ENCODE data around the gene CCDC127.
"Not testable (repeated sequence)": the region's sequence is repeated elsewhere in the genome, so short reads cannot be mapped to it uniquely, and the experiment has no call there.

The CCDC127 gene, protein sequence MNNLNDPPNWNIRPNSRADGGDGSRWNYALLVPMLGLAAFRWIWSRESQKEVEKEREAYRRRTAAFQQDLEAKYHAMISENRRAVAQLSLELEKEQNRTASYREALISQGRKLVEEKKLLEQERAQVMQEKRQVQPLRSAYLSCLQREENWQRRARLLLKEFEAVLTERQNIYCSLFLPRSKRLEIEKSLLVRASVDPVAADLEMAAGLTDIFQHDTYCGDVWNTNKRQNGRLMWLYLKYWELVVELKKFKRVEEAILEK

DNA sequence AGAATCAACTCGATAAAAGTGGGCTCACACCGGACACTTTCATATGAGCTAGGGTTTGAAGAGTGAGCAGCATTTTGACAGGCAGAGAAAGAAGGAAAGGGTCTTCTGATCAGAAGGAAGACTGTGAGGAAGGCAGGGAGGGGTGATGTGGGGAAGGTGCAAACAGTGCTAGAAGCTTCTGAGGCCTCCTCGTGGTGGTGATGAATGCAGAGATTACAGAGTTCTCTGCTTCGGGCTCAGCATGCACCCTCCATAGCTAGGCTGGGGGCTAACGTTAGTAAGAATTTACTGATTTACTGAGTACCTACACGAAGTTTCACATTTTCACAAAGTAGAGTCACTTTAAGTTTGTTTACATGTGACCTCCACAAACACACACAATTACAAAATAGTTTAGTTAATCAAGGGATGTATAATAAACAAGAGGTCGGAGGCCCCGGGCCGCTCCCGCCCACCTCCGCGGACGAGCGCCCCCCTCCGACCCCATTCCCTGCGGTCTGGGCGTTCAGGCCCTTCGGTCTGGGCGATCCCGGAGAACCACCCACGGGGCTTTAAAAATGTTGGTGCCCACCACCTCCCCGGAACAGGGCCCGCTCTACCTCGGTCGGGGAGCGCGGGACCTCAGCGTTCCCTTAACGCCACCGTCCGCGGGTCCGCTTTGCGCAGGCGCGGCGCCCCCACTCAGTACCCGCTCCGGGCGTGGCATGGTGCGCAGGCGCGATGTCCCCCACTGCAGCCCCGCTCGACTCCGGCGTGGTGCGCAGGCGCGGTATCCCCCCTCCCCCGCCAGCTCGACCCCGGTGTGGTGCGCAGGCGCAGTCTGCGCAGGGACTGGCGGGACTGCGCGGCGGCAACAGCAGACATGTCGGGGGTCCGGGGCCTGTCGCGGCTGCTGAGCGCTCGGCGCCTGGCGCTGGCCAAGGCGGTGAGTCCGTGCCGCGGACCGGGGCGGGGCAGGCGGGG lies at the start of gene CCDC127, which contains the start of gene SDHA:
TSS of gene CCDC127 (minus strand) at position 660 of the 963 bp plus-strand sequence. CDS start 1,304 bp downstream, outside the sequence.
TSS of gene SDHA (plus strand) at position 827 of the 963 bp plus-strand sequence. CDS start at position 863, 36 bp downstream.
- DNase-seq (ENCODE audit: low read depth in 2 of 2, low spot score in 1 of 2): peak; percentile 92 to 98

DNA sequence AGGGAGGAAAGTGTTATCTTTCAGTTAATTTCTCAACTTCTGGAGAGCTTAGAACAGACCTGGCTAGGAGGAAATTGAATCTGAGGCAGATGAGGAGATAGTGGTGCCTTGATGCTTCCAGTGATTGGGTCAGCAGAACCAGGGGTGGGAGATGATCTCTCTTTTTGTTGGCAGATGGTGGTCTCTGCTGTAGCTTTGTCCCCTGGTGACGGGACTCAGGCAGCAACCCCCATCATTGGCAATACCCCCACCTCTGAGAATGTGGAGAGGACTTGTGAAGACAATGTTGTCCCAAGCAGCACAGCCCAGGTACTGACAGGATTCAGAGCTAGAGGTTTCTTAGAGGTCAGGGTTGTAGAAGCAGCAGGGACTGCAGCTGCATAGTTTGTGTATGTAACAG lies 49.8 kb upstream of the CCDC127 start:
- DNase-seq (ENCODE audit: low read depth in 2 of 2, low spot score in 1 of 2): no peak

DNA sequence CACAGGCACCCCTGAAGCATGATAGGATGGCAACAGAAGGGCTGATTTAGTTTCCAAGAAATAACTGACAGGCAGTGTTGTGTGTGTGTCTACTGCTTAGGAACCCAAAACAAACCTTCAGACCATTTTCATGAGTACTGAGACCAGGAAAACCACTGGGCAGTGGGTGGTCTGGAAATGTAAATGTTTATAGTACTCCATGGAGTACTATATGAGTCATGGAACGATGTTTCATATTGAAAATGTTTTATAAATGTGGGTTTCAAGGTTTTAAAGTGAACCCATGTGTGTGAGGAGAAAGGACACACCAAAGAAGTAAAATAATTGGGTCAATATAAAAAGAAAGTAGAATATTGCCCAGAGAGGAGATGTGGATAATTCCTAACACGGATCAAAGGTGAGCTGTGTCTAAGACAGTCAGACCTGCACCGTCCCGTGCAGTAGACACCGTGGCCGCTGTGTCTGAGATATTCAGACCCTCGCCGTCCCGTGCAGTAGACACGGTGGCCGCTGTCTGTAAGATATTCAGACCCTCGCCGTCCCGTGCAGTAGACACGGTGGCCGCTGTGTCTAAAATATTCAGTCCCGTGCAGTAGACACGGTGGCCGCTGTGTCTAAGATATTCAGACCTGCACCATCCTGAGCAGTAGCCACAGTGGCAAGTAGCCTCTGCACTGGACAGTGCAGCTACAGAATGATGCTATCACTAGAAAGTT lies 48.5 kb upstream of the CCDC127 start:
- DNase-seq (ENCODE audit: low read depth in 2 of 2, low spot score in 1 of 2): not testable (repeated sequence)

DNA sequence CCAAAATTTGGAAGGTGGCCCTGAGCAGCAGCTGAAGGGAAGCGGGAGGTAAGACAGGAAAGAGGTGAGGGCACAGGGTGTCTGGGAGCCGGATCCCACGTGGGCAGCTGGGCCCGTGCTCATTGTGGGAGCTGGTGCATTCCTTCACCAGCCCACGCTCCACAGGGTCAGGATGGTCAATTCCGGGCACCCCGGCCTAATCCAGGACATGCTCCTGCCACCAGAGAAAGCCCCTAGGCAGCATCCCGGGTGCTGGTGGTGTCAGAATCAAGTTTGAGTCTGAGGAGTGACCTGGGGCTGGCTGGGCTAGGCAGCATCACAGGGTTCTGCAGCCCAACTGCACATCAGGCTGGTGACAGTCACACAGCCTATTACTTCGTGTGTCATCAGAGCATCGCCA lies 46.4 kb upstream of the CCDC127 start:
- no peak for DNase-seq (ENCODE audit: low read depth in 2 of 2, low spot score in 1 of 2)

DNA sequence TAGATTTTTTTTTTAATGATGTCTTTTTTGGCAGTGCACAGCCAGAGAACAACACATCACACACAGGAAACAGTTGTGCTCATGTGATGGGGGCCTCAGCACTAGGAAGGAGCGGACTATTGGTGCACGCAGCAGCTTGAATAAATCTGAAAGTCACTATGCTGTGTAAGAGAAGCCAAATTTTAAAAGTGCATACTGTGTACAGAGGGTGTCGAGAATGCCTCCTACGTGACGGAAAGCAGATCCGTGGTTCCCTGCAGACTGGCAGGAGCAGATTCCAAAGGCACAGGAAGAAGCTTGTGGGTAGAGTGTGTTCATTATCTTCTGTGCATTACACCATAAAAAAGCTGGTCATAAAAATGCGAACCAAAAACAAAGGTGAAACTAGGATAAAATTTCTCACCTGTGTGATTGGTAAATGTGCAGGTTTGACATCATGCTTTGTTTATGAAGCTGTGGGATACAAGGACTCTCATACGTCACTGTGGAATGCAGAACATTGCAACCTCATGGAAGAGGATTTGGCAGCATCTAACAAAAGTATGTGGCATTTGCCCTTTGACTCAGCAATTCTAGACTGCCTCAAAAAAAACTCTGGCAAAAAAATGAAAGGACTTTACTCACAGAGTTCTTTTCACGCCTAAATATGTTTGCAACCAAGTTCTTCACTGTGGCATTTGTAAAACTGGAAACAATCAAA lies 45.5 kb upstream of the CCDC127 start:
- not testable (repeated sequence) for DNase-seq (ENCODE audit: low read depth in 2 of 2, low spot score in 1 of 2)

DNA sequence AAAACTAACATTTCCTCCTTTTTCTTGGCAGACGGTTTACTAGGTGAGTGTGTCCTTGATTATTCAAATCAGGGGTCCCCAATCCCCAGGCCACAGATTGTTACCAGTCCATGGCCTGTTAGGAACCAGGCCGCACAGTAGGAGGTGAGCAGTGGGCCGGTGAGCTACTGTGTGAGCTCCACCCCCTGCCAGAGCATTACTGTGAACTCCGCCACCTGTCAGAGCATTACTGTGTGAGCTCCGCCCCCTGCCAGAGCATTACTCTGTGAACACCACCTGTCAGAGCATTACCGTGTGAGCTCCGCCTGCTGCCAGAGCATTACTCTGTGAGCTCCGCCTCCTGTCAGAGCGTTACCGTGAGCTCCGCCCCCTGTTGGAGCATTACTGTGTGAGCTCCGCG lies 39.2 kb upstream of the CCDC127 start:
- DNase-seq (ENCODE audit: low read depth in 2 of 2, low spot score in 1 of 2): no peak

DNA sequence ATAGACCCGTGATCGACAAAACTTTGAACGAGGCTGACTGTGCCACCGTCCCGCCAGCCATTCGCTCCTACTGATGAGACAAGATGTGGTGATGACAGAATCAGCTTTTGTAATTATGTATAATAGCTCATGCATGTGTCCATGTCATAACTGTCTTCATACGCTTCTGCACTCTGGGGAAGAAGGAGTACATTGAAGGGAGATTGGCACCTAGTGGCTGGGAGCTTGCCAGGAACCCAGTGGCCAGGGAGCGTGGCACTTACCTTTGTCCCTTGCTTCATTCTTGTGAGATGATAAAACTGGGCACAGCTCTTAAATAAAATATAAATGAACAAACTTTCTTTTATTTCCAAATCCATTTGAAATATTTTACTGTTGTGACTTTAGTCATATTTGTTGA lies 38.4 kb upstream of the CCDC127 start:
- DNase-seq (ENCODE audit: low read depth in 2 of 2, low spot score in 1 of 2): not testable (repeated sequence)

DNA sequence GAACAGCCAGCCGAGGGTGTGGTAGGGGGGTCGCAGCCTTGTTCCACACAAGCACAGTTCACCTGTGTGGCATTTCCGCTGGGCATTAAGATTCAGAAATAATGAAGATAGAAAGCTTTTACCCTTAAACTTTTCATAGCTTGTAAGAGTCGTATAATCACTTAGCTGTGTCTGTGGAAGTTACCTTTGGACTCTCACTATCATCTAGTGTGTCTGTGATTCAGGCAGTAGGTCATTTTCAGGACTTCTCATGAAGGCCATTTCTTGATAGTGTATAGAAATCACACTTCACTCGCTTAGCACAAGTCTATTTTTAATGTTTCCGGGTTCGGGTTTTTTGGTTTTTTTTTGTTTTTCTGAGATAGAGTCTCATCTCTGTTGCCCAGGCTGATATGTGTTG lies 37.2 kb upstream of the CCDC127 start:
- not testable (repeated sequence) for DNase-seq (ENCODE audit: low read depth in 2 of 2, low spot score in 1 of 2)

DNA sequence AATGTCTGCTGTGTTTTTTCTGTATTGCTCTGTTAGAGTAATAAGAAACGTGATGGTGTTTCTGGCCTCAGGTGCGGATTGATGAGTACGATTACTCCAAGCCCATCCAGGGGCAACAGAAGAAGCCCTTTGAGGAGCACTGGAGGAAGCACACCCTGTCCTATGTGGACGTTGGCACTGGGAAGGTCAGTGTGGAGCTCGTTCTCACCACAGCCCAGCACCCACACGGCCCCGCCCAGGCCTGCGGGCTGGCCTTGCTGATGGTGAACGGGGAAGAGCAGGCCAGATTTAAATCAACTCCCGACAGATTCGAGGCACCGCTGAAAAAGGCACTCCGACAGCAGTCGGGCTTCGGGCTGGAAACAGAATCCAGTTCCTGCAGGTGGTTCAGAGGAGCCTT lies 36.4 kb upstream of the CCDC127 start:
- DNase-seq (ENCODE audit: low read depth in 2 of 2, low spot score in 1 of 2): not testable (repeated sequence)

DNA sequence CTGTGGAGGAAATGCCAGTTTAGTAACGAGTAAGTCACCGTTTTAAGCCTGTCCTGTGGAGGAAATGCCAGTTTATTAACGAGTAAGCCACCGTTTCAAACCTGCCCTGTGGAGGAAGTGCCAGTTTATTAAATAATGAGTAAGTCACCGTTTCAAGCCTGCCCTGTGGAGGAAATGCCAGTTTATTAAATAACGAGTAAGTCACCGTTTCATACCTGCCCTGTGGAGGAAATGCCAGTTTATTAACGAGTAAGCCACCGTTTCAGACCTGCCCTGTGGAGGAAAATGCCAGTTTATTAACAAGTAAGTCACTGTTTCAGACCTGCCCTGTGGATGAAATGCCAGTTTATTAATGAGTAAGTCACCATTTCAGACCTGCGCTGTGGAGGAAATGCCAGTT lies 34.6 kb upstream of the CCDC127 start:
- DNase-seq (ENCODE audit: low read depth in 2 of 2, low spot score in 1 of 2): no peak

DNA sequence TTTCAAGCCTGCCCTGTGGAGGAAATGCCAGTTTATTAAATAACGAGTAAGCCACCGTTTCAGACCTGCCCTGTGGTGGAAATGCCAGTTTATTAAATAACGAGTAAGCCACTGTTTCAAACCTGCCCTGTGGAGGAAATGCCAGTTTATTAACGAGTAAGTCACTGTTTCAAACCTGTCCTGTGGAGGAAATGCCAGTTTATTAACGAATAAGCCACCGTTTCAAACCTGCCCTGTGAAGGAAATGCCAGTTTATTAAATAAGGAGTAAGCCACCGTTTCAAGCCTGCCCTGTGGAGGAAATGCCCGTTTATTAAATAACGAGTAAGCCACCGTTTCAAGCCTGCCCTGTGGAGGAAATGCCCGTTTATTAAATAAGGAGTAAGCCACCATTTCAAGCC lies 34.0 kb upstream of the CCDC127 start:
- DNase-seq (ENCODE audit: low read depth in 2 of 2, low spot score in 1 of 2): not testable (repeated sequence)

DNA sequence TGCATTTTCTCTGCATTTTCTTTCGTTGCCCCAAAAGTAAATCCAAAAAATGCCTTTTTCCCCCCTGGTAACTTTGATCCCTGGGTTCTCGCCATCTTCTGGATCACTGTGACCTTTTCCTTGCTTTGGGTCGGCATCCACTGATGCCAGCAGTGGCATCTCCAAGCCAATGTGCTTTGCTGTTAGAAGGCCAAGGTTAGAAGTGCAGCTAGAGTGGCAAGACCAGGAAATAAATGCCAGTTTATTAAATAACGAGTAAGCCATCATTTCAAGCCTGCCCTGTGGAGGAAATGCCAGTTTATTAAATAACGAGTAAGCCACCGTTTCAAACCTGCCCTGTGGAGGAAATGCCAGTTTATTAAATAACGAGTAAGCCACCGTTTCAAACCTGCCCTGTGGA lies 33.6 kb upstream of the CCDC127 start:
- not testable (repeated sequence) for DNase-seq (ENCODE audit: low read depth in 2 of 2, low spot score in 1 of 2)

DNA sequence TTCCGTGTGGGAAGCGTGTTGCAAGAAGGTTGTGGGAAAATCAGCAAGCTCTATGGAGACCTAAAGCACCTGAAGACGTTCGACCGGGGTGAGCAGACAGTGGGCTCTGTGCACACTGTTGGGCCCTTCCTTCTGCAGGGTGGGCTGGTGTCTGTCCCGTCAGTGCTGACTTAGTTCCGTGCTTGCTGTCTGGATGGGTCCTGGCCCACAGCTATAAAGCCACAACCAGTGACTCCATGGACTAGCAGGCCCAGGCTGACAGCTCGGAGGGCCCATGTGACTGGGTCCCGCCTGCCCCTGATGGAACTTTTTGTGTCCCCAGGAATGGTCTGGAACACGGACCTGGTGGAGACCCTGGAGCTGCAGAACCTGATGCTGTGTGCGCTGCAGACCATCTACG lies 33.1 kb upstream of the CCDC127 start:
- DNase-seq (ENCODE audit: low read depth in 2 of 2, low spot score in 1 of 2): not testable (repeated sequence)

DNA sequence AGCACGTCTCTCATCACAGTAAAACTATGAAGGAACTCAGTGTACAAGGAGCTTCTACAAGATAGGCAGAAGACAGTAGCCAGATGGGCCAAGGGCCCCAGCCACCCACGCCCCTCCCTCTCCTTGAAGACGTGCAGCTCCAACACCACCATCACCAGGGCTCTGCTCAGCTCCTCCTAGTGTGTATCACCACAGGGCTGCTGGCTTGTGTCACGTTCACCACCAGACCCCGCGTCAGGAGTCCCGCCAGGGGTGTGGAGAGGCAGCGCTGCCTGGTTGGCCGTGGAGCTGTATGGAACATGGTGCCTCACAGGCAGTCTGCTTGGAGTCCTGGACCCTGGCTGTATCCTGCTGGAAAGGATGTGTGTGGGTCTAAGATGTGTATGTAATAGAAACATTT lies 32.4 kb upstream of the CCDC127 start:
- DNase-seq (ENCODE audit: low read depth in 2 of 2, low spot score in 1 of 2): not testable (repeated sequence)

DNA sequence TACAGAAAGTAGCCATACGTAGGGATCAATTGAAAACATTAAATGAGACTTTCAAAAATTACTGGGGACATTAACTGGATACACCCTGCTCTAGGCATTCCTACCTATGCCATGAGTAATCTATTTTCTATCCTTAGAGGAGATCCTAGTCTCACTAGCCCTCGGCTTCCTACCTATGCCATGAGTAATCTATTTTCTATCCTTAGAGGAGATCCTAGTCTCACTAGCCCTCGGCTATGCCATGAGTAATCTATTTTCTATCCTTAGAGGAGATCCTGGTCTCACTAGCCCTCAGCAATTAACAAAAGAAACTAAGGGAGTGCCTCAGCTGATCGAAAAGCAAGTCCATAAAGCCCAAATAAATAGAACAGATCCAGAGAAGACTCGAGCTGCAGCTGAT lies 27.8 kb upstream of the CCDC127 start:
- not testable (repeated sequence) for DNase-seq (ENCODE audit: low read depth in 2 of 2, low spot score in 1 of 2)

DNA sequence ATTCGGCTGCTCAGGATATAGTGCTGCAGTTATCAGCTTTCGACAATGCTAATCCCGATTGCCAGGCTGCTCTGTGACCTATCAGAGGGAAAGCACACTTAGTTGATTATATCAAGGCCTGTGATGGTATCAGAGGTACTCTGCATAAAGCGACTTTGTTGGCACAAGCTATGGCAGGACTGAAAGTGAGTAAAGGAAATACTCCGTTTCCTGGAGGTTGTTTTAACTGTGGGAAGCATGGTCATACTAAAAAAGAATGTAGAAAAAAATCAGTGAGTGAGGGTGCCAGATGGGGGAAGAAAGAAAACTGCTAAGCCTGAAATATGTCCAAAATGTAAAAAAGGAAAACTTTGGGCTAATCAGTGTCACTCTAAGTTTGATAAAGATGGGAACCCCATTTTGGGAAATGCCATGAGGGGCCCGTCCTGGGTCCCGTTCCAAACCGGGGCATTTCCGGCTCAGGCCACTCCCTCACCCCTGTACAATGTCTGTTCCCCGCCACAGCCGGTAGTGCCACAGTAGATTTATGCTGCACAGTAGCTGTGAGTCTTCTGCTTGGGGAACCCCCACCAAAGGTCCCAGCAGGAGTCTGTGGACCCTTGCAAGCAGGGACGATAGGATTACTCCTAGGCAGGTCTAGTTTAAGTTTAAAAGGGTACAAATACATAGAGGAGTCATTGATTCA lies 25.9 kb upstream of the CCDC127 start:
- DNase-seq (ENCODE audit: low read depth in 2 of 2, low spot score in 1 of 2): not testable (repeated sequence)

DNA sequence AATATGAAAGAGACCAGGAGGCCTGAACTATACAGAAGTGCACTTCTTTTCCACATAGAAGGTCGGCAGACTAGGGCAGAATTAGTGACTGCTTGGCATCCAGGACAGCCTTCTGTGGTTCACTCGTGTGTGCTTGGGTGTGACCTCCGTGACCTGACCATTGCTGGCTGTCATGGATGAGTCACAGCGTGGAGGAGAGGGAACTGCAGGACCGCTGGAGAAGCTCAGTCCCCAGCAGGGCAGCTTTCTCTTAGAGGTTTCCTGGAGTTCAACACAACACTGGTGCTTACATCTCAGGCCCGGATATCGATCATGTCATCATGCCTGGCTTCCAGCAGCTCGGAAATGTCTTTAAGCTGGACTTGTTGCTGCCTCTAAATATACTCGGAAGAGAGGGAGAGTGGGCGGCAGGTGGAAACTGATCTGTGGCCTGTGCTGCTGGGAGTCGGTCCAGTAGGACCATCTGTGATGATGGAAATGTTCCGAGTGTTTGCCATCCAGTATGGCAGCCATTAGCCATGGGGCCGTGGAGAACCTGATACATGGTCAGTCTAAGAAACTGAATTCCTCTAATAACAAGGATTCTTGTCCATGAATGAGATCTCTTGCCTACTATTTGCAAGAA lies 23.2 kb upstream of the CCDC127 start:
- DNase-seq (ENCODE audit: low read depth in 2 of 2, low spot score in 1 of 2): not testable (repeated sequence)

DNA sequence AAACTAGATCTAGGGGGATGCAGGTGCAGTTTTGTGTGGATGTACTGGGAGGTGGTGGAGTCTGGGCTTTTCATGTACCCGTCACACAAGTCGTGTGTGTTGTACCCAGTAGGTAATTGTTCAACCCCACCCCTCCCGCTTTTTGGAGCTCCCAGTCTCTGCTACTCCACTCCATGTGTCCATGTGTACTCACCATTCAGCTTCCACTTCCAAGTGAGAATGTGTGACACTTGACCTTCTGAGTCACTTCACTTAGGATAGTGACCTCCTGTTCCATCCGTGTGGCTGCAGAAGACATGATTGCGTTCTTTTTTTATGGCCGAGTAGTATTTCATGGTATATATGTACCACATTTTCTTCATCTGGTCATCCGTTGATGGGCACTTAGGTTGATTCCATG lies 22.6 kb upstream of the CCDC127 start:
- DNase-seq (ENCODE audit: low read depth in 2 of 2, low spot score in 1 of 2): not testable (repeated sequence)

DNA sequence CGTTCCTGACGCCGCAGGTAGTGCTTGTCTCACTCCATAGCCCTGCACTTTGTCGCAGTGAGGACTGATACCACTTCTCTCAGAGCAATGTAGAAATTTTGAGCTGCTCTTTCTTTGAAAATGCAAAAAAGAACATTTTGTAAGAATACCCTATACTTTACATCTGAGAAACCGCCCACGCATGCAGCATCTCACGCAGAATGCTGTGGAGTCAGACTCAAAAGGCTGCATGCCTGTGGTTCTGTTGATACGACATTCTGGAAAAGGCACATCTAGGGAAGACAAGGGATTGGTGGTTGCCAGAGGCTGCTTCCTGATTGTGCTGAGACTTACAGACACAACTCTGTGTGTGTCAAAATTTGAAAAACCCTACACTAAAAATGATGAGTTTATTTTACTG lies 20.0 kb upstream of the CCDC127 start:
- not testable (repeated sequence) for DNase-seq (ENCODE audit: low read depth in 2 of 2, low spot score in 1 of 2)

DNA sequence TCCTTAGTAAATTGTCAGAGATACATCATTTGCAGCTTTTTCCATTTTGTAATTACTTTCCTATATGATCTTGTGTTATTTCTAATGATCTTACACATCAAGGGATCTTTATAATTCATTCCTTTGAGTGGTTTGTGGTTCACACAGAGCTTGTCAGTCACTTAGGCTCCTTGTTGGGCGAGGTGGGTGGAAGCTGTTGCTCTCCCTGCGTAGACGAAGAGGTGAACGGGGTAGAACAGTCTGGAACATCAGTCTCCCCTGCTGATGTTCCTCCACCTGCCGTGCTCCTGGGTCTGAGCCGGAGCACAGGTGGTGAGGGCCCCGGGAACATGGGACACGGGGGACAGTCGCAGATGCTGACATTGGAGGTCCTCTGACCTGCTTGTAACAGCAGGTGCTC lies 17.6 kb upstream of the CCDC127 start:
- DNase-seq (ENCODE audit: low read depth in 2 of 2, low spot score in 1 of 2): not testable (repeated sequence)

Measured in stimulated activated CD8-positive, alpha-beta memory T cell treated with anti-CD3 and anti-CD28 coated beads, Interleukin-4, amount 100 ng/mL, for 4 hours (primary cell).